Measurements from ENCODE around the gene SMIM22. TPM values are rescaled to one million over a fixed set of nuclear protein-coding genes. Genes with fewer than 3 reads are reported as not detected.

The SMIM22 gene
- total and polyA plus RNA-seq, 2 donors (not counting 3 experiments of a cell fraction or from before 2014, with no cell fraction given): not detected

GRCh38 chr16:4746215-4746614 lies 49.0 kb upstream of the SMIM22 start:
- intact Hi-C loops (cut with micrococcal nuclease): no loop called here
- POLR2A ChIA-PET: no interaction called here
- no peak overlapping the region for H3K4me3 ChIP-seq (replicated peaks in 1 of 3; ENCODE audit: insufficient read depth in 1 of 3, low read depth in 1 of 3, low read length in 3 of 3)

More at GRCh38 chr16:4746215-4746614, 49.0 kb upstream of the SMIM22 start:
- H4K20me1 ChIP-seq (replicated peaks; ENCODE audit: control insufficient read depth, extremely low read depth, insufficient read depth, low read length): no peaks in the 10 kb centered on the region
- H3K4me1 ChIP-seq (ENCODE audit: control insufficient read depth, extremely low read depth, insufficient read depth, low read length): no peaks in the 10 kb centered on the region
- no peak overlapping the region for H3K4me2 ChIP-seq (ENCODE audit: insufficient read depth, low read length)
- CTCF ChIA-PET: no interaction called here
- H3K36me3 ChIP-seq (ENCODE audit: control insufficient read depth in 2 of 2, extremely low read depth in 1 of 2, insufficient read depth in 2 of 2, low read length in 2 of 2): peaks cover 0 to 4% of the 10 kb centered on the region in 2 experiments
- no peak overlapping the region for H3K9ac ChIP-seq (replicated peaks; ENCODE audit: extremely low read depth, insufficient read depth, low read length)
- no TSS peak for BruUV-seq (replicated peaks)
- DNase-seq (ENCODE audit: low read depth, low spot score) (no peak), FAIRE-seq (no peak)
- dilution Hi-C loops (cut with MboI; ENCODE audit: extremely low pct_ligation_motif_present, low sequenced_read_pairs): no loop called here
- H3K9me1 ChIP-seq (replicated peaks; ENCODE audit: control insufficient read depth, extremely low read depth, insufficient read depth, low read length): no peaks in the 10 kb centered on the region
- no peaks in the 10 kb centered on the region for H3K79me2 ChIP-seq (ENCODE audit: control insufficient read depth, insufficient read depth, low read length)
- H2AFZ ChIP-seq (ENCODE audit: low read depth, low read length): no peak overlapping the region
- no peak overlapping the region for H3K27ac ChIP-seq (ENCODE audit: insufficient read depth, low read depth, low read length)
- H3K9me3 ChIP-seq (replicated peaks; ENCODE audit: control insufficient read depth, insufficient read depth, low read length): no peaks in the 10 kb centered on the region
- no peak for TF ChIP-seq MAX (IDR thresholded peaks at IDR 0.05; ENCODE audit: insufficient read depth, insufficient read length)
- TF ChIP-seq CTCF (IDR thresholded peaks at IDR 0.05; ENCODE audit: extremely low read depth in 1 of 2, insufficient read depth in 1 of 2, low read depth in 1 of 2, low read length in 2 of 2): no peak
- no peak for TF ChIP-seq FOS (IDR thresholded peaks at IDR 0.05; ENCODE audit: borderline replicate concordance, insufficient read depth, low read length)
- TF ChIP-seq JUN (IDR thresholded peaks at IDR 0.05; ENCODE audit: borderline replicate concordance, insufficient read depth, insufficient read length, low read depth): no peak
- TF ChIP-seq POLR2A (IDR thresholded peaks at IDR 0.05; ENCODE audit: low read depth, low read length): no peak
- no peak for TF ChIP-seq POLR2AphosphoS5 (IDR thresholded peaks at IDR 0.05; ENCODE audit: insufficient read depth, low read depth, low read length)
- TF ChIP-seq EZH2 (IDR thresholded peaks at IDR 0.05; ENCODE audit: borderline replicate concordance, low read depth, low read length, severe bottlenecking): no peak
- no peak for TF ChIP-seq MYC (IDR thresholded peaks at IDR 0.05; ENCODE audit: low read depth, low read length)
- TF ChIP-seq GATA2 (IDR thresholded peaks at IDR 0.05; ENCODE audit: insufficient read depth, insufficient read length, low read depth, low read length): no peak
- H3K27me3 ChIP-seq (ENCODE audit: control insufficient read depth in 2 of 2, insufficient read depth in 2 of 2, low read length in 2 of 2): no peaks in the 10 kb centered on the region

All from endothelial cell of umbilical vein (primary cell).